ENCODE data around the gene SPATA13. TPM values are rescaled to one million over a fixed set of nuclear protein-coding genes. Genes with fewer than 3 reads are reported as not detected.

SPATA13 gene
- total RNA-seq, 1 donor from 2014 or later, result 11.8 TPM

- peaks cover 7% of the 10 kb centered on the region for H3K36me3 Mint-ChIP-seq (ENCODE audit: low read depth)
- no peak overlapping the region for H3K4me3 Mint-ChIP-seq
- no peak for TF ChIP-seq CTCF (IDR thresholded peaks at IDR 0.05)
- H3K27ac Mint-ChIP-seq, result no peak overlapping the region
- intact Hi-C loops (cut with micrococcal nuclease), result no loop called here
- H3K9me3 Mint-ChIP-seq, result no peaks in the 10 kb centered on the region
- no peak for ATAC-seq (ENCODE audit: low read depth)
- H3K4me1 Mint-ChIP-seq, result peaks cover 22% of the 10 kb centered on the region
- CTCF ChIA-PET, result no interaction called here
- H3K27me3 Mint-ChIP-seq, result no peaks in the 10 kb centered on the region
- DNase-seq, result no peak
- POLR2A ChIA-PET, result no interaction called here
Measured at GRCh38 chr13:24252136-24252535, 91.6 kb downstream of the SPATA13 start.

- ATAC-seq (ENCODE audit: low read depth) (no peak), DNase-seq (no peak)
- intact Hi-C loops (cut with micrococcal nuclease), result no loop called here
- H3K36me3 Mint-ChIP-seq (ENCODE audit: low read depth), result peaks cover 8% of the 10 kb centered on the region
- ChIA-PET CTCF (interaction anchor here (1.3 to 1.6 kb wide), 2 partner anchors 21 to 25 kb away, joined by 5 read pairs; no protein-coding TSS in a partner anchor), POLR2A (interaction anchor here (0.6 kb wide), 1 partner anchor 17 kb away, joined by 3 read pairs; no protein-coding TSS in a partner anchor)
- H3K27me3 Mint-ChIP-seq, result no peaks in the 10 kb centered on the region
- H3K4me3 Mint-ChIP-seq, result no peak overlapping the region
- H3K4me1 Mint-ChIP-seq, result peaks cover 22% of the 10 kb centered on the region
- no peak for TF ChIP-seq CTCF (IDR thresholded peaks at IDR 0.05)
- H3K27ac Mint-ChIP-seq, result no peak overlapping the region
- H3K9me3 Mint-ChIP-seq, result no peaks in the 10 kb centered on the region
Measured at GRCh38 chr13:24253520-24254145, 93.1 kb downstream of the SPATA13 start.

- ChIA-PET POLR2A (interaction anchor here (1.2 kb wide), 1 partner anchor 11 kb away, joined by 4 read pairs; no protein-coding TSS in a partner anchor), CTCF (interaction anchor here (1.3 to 1.6 kb wide), 2 partner anchors 21 to 26 kb away, joined by 5 read pairs; no protein-coding TSS in a partner anchor)
- Mint-ChIP-seq H3K9me3 (no peaks in the 10 kb centered on the region), H3K4me3 (no peak overlapping the region), H3K27ac (peak overlapping the region; percentile 12), H3K27me3 (no peaks in the 10 kb centered on the region), H3K4me1 (peaks cover 22% of the 10 kb centered on the region), H3K36me3 (ENCODE audit: low read depth) (peaks cover 8% of the 10 kb centered on the region)
- no peak for DNase-seq
- no peak for TF ChIP-seq CTCF (IDR thresholded peaks at IDR 0.05)
- peak; percentile 72 for ATAC-seq (ENCODE audit: low read depth)
- intact Hi-C loops (cut with micrococcal nuclease), result no loop called here
Measured at GRCh38 chr13:24254146-24254841, 93.8 kb downstream of the SPATA13 start.

- Mint-ChIP-seq H3K36me3 (ENCODE audit: low read depth) (peaks cover 4% of the 10 kb centered on the region), H3K9me3 (no peaks in the 10 kb centered on the region), H3K4me3 (no peak overlapping the region), H3K27me3 (no peaks in the 10 kb centered on the region), H3K4me1 (peaks cover 28% of the 10 kb centered on the region), H3K27ac (no peak overlapping the region)
- no peak for ATAC-seq (ENCODE audit: low read depth)
- TF ChIP-seq CTCF (IDR thresholded peaks at IDR 0.05), result no peak
- intact Hi-C loops (cut with micrococcal nuclease), result no loop called here
- no peak for DNase-seq
- CTCF ChIA-PET, result no interaction called here
- POLR2A ChIA-PET, result no interaction called here
Measured at GRCh38 chr13:24257497-24257896, 97.0 kb downstream of the SPATA13 start.

GRCh38 chr13:24261566-24261965 lies 101.0 kb downstream of the SPATA13 start:
- ChIA-PET POLR2A (interaction anchor here (0.7 kb wide), 1 partner anchor 13 kb away, joined by 3 read pairs; no protein-coding TSS in a partner anchor), CTCF (no interaction called here)
- no peaks in the 10 kb centered on the region for H3K27me3 Mint-ChIP-seq
- TF ChIP-seq CTCF (IDR thresholded peaks at IDR 0.05), result no peak
- H3K4me3 Mint-ChIP-seq, result no peak overlapping the region
- intact Hi-C loops (cut with micrococcal nuclease), result no loop called here
- DNase-seq (no peak), ATAC-seq (ENCODE audit: low read depth) (no peak)
- peaks cover 19% of the 10 kb centered on the region for H3K4me1 Mint-ChIP-seq
- H3K36me3 Mint-ChIP-seq (ENCODE audit: low read depth), result peaks cover 4% of the 10 kb centered on the region
- H3K9me3 Mint-ChIP-seq, result no peaks in the 10 kb centered on the region
- H3K27ac Mint-ChIP-seq, result no peak overlapping the region

Data from activated B cell treated with CpG ODN at 0.5 μM for 24 hours (primary cell).